T-cell (primary cell): ENCODE results near the gene PPIL6. TPM values are rescaled to one million over a fixed set of nuclear protein-coding genes. Genes with fewer than 3 reads are reported as not detected.

ENCODE experiments used
- ATAC-seq, 4 experiments: fragments of 200-7000 bp in 3 of 4; fragments of 150-1000 bp in 1 of 4; cut with Tn5 transposase; replicated peaks in 1 of 4; 1 replicate in 3 of 4; 2 replicates in 1 of 4; pipeline ENCODE4 v1.10.0; 2021; ENCODE audit warnings: moderate library complexity in 3 of 4, mild to moderate bottlenecking in 2 of 4, moderate number of reproducible peaks in 1 of 4
- CTCF ChIA-PET, 2 donors: fragments of 300-600 bp; sonication (Branson Sonifier 250); formaldehyde crosslinking; loops; one replicate each; lab custom pipeline; 2022; ENCODE audit warnings: antibody characterized with exemption in 2 of 2; lab: Charles Lee
- POLR2A ChIA-PET, 2 donors: fragments of 300-600 bp; sonication (Branson Sonifier 250); formaldehyde crosslinking; loops; one replicate each; lab custom pipeline; 2022; ENCODE audit warnings: antibody characterized with exemption in 2 of 2; lab: Charles Lee
- DNase-seq, 35 experiments: peaks; one replicate each; pipeline versions ENCODE4 v3.0.0 to v3.0.0-alpha.2; 2013 to 2023
- H3K27ac ChIP-seq: one replicate; pipeline ENCODE4 v1.5.1; 2013; ENCODE audit warnings: low read length
- H3K27me3 ChIP-seq, 2 experiments: replicated peaks in 1 of 2; 1 replicate in 1 of 2; 2 replicates in 1 of 2; pipeline versions ENCODE4 v1.6.1 to v1.7.0; 2013; ENCODE audit warnings: low read length in 1 of 2, mixed read lengths in 1 of 2; ENCODE audit not compliant: control insufficient read depth in 2 of 2, insufficient read depth in 2 of 2; ENCODE audit errors: extremely low read depth in 1 of 2
- H3K36me3 ChIP-seq, 2 donors: 1 replicate in 1 of 2; 2 replicates in 1 of 2; pipeline versions ENCODE4 v1.6.1 to v1.7.0; 2013; ENCODE audit warnings: low read length in 1 of 2; ENCODE audit not compliant: control insufficient read depth in 2 of 2, insufficient read depth in 1 of 2; ENCODE audit errors: extremely low read depth in 1 of 2
- H3K4me1 ChIP-seq, 2 experiments: 1 replicate in 1 of 2; 2 replicates in 1 of 2; pipeline versions ENCODE4 v1.6.1 to v1.7.0; 2013; ENCODE audit warnings: low read length in 2 of 2, mixed read lengths in 1 of 2; ENCODE audit not compliant: insufficient read depth in 2 of 2, control insufficient read depth in 1 of 2; ENCODE audit errors: extremely low read depth in 1 of 2
- H3K4me3 ChIP-seq, 2 donors: 1 replicate in 1 of 2; 2 replicates in 1 of 2; pipeline versions ENCODE4 v1.5.1 to v1.7.0; 2013; ENCODE audit warnings: mild to moderate bottlenecking in 2 of 2, low read length in 1 of 2, moderate library complexity in 1 of 2; ENCODE audit not compliant: control insufficient read depth in 1 of 2; ENCODE audit errors: extremely low read depth in 1 of 2
- H3K9me3 ChIP-seq: 2 replicates; pipeline ENCODE4 v1.7.0; 2013
- H3K27ac Mint-ChIP-seq, 2 donors: one replicate each; pipeline ENCODE4 v1.8.0; 2020 to 2021; ENCODE audit warnings: mild to moderate bottlenecking in 2 of 2, mixed read lengths in 2 of 2
- H3K27me3 Mint-ChIP-seq, 2 donors: one replicate each; pipeline ENCODE4 v1.8.0; 2021 to 2022; ENCODE audit warnings: mixed read lengths in 2 of 2
- H3K36me3 Mint-ChIP-seq: one replicate; pipeline ENCODE4 v1.8.0; 2021; ENCODE audit warnings: mixed read lengths
- H3K4me1 Mint-ChIP-seq, 3 donors: one replicate each; pipeline ENCODE4 v1.8.0; 2020 to 2022; ENCODE audit warnings: mixed read lengths in 3 of 3, mild to moderate bottlenecking in 1 of 3
- H3K4me3 Mint-ChIP-seq, 3 donors: one replicate each; pipeline ENCODE4 v1.8.0; 2020 to 2022; ENCODE audit warnings: mild to moderate bottlenecking in 3 of 3, mixed read lengths in 3 of 3, moderate library complexity in 3 of 3
- H3K9me3 Mint-ChIP-seq, 3 donors: one replicate each; pipeline ENCODE4 v1.8.0; 2020 to 2022; ENCODE audit warnings: mixed read lengths in 3 of 3
- WGBS: methylation state at CpG from one replicate; pipeline ENCODE4 v1.1.5; 2013; ENCODE audit warnings: missing lambda C conversion rate; ENCODE audit not compliant: insufficient coverage; 5-methylcytosine and 5-hydroxymethylcytosine counted together
- total RNA-seq, 35 experiments: library from RNA in 6 of 35; stranded (reverse) in 6 of 35; fragments of 120-200 nt in 1 of 35; gene quantifications; one replicate each; pipeline versions ENCODE4 v1.2.1 to v1.2.4 and lab custom pipeline; 2013 to 2026

The PPIL6 gene
- total RNA-seq, 5 donors from 2014 or later (not counting 1 experiment from before 2014, with no cell fraction given) = 0.07 to 1.5 (median 0.38) TPM

GRCh38 chr6:109397020-109397419 lies 43.4 kb downstream of the PPIL6 start:
- no peak overlapping the region for H3K4me3 ChIP-seq
- no peaks in the 10 kb centered on the region for H3K36me3 ChIP-seq
- ATAC-seq (no peak), DNase-seq (no peak)
- no peak overlapping the region for H3K27ac Mint-ChIP-seq
- no peaks in the 10 kb centered on the region for H3K4me1 ChIP-seq
- no peaks in the 10 kb centered on the region for H3K9me3 Mint-ChIP-seq
- no peak overlapping the region for H3K4me3 Mint-ChIP-seq
- H3K4me1 Mint-ChIP-seq = no peaks in the 10 kb centered on the region
- no peaks in the 10 kb centered on the region for H3K36me3 Mint-ChIP-seq
- CTCF ChIA-PET = interaction anchor here in 1 of 2 donors (0.8 to 1.0 kb wide), 2 partner anchors 14 kb away, joined by 3 to 4 read pairs; no protein-coding TSS in a partner anchor
- H3K9me3 ChIP-seq = no peaks in the 10 kb centered on the region
- H3K27me3 Mint-ChIP-seq = no peaks in the 10 kb centered on the region
- H3K27me3 ChIP-seq = peaks cover 0 to 3% of the 10 kb centered on the region in 2 experiments
- POLR2A ChIA-PET = interaction anchor here in 1 of 2 donors (0.6 to 0.7 kb wide), 2 partner anchors 26 to 531 kb away, joined by 3 to 12 read pairs; no protein-coding TSS in a partner anchor
- H3K27ac ChIP-seq = no peak overlapping the region
- no CpG with 5 or more reads among the region's 4 CpGs for WGBS

DNA sequence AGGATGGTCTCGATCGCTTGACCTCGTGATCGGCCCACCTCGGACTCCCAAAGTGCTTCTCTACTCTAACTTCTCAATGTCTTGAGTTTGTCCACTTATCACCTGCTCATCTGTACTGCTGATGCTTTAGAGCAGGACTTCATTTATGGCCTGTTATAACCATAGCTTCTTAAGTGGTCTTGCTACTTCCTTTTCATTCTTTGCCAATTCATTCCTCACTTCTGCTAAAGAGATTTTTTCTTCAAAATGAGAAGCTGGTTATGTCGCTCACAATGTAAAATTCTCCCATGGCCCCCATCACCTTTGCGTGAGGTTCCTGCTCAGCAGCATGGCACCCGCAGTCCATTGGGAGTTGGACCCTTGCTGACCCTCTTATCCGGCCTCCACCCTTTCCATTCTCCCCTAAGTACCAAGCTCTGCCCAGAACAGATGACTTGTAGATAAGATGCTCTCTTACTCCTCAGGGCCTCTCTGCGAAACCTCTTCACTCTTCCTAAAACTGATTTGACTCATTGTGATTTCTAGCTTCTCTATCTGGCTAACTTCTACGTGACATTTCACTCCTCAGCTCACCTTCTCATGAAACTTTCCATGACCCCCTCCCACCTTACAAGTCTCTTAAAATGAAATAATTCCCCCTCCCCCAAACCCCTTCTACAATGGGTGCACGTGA lies 44.2 kb downstream of the PPIL6 start:
- Histone ChIP-seq H3K4me1 (no peaks in the 10 kb centered on the region), H3K4me3 (no peak overlapping the region), H3K27me3 (peaks cover 0 to 3% of the 10 kb centered on the region in 2 experiments), H3K27ac (no peak overlapping the region), H3K36me3 (no peaks in the 10 kb centered on the region), H3K9me3 (no peaks in the 10 kb centered on the region)
- ChIA-PET POLR2A (interaction anchor here in 1 of 2 donors (0.6 kb wide), 2 partner anchors 20 to 25 kb away, joined by 3 to 8 read pairs; no protein-coding TSS in a partner anchor), CTCF (interaction anchor here in 1 of 2 donors (0.5 to 1.0 kb wide), 5 partner anchors 13 to 1674 kb away, joined by 3 to 6 read pairs (median 3); no protein-coding TSS in a partner anchor)
- DNase-seq = no peak
- Mint-ChIP-seq H3K9me3 (no peaks in the 10 kb centered on the region), H3K4me1 (peaks cover 0 to 2% (median 0%) of the 10 kb centered on the region in 3 donors), H3K27me3 (no peaks in the 10 kb centered on the region), H3K27ac (no peak overlapping the region), H3K4me3 (no peak overlapping the region), H3K36me3 (no peaks in the 10 kb centered on the region)
- WGBS = 77% methylated on average over 5 of the region's 12 CpGs
- ATAC-seq = no peak

- ATAC-seq = no peak
- Mint-ChIP-seq H3K27me3 (no peaks in the 10 kb centered on the region), H3K9me3 (no peaks in the 10 kb centered on the region), H3K36me3 (no peaks in the 10 kb centered on the region), H3K4me1 (peaks cover 5 to 9% (median 8%) of the 10 kb centered on the region in 3 donors), H3K27ac (no peak overlapping the region), H3K4me3 (no peak overlapping the region)
- H3K27me3 ChIP-seq = peaks cover 0 to 3% of the 10 kb centered on the region in 2 experiments
- ChIA-PET CTCF (interaction anchor here (0.7 to 1.2 kb wide), 2 partner anchors 9 to 15 kb away, joined by 4 read pairs; no protein-coding TSS in a partner anchor), POLR2A (no interaction called here)
- H3K27ac ChIP-seq = no peak overlapping the region
- no peak overlapping the region for H3K4me3 ChIP-seq
- no peaks in the 10 kb centered on the region for H3K4me1 ChIP-seq
- 73% methylated on average over 1 of the region's 2 CpGs for WGBS
- DNase-seq = no peak
- no peaks in the 10 kb centered on the region for H3K36me3 ChIP-seq
- no peaks in the 10 kb centered on the region for H3K9me3 ChIP-seq
Measured at GRCh38 chr6:109393886-109394281, 46.5 kb downstream of the PPIL6 start.

DNA sequence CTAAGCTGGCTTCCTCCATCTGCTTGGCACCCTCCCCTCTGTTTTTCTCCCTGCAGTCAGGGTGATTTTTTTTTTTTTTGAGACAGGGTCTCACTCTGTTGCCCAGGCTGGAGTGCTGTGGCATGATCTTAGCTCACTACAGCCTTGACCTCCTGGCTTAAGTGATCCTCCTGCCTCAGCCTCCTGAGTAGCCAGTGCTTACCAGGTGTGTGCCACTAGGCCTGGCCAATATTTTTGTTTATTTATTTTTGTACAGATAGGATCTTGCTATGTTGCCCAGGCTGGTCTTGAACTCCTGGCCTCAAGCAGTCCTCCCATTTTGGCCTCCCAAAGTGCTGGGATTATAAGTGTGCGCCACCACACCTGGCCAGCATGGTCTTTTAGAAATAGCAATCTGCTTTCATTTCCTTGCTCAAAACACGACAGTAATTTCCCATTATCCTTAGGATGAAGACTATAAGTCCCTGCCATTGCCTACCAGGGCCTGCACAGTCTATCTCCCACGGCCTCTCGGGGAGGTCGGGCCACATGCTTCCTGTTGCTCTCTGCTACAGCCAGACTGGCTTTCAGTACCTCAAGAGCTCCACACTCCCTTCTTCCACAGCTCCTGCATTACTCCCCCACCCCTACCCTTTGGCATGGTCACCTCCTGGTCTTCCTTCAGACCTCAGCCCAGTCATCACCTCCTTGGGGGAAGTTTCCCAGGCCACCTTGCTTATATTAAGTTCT lies 47.1 kb downstream of the PPIL6 start:
- H3K27ac ChIP-seq = no peak overlapping the region
- CTCF ChIA-PET = interaction anchor here (0.7 to 1.2 kb wide), 3 partner anchors 9 to 42 kb away, joined by 4 to 6 read pairs (median 4); no protein-coding TSS in a partner anchor
- POLR2A ChIA-PET = interaction anchor here in 1 of 2 donors (0.7 kb wide), 1 partner anchor 869 kb away, joined by 3 read pairs; no protein-coding TSS in a partner anchor
- Mint-ChIP-seq H3K27ac (no peak overlapping the region), H3K27me3 (no peaks in the 10 kb centered on the region), H3K4me1 (peaks cover 5 to 9% (median 8%) of the 10 kb centered on the region in 3 donors), H3K36me3 (no peaks in the 10 kb centered on the region), H3K9me3 (no peaks in the 10 kb centered on the region), H3K4me3 (no peak overlapping the region)
- no peaks in the 10 kb centered on the region for H3K9me3 ChIP-seq
- no peaks in the 10 kb centered on the region for H3K36me3 ChIP-seq
- no peak for DNase-seq
- 80% methylated on average over 2 of the region's 5 CpGs for WGBS
- no peak overlapping the region for H3K4me3 ChIP-seq
- no peaks in the 10 kb centered on the region for H3K4me1 ChIP-seq
- no peak for ATAC-seq
- H3K27me3 ChIP-seq = peaks cover 0 to 3% of the 10 kb centered on the region in 2 experiments

- CTCF ChIA-PET = interaction anchor here in 1 of 2 donors (0.6 kb wide), 1 partner anchor 654 kb away, joined by 3 read pairs; no protein-coding TSS in a partner anchor
- Histone ChIP-seq H3K4me1 (no peaks in the 10 kb centered on the region), H3K27ac (no peak overlapping the region), H3K4me3 (no peak overlapping the region), H3K36me3 (no peaks in the 10 kb centered on the region), H3K27me3 (no peaks in the 10 kb centered on the region), H3K9me3 (no peaks in the 10 kb centered on the region)
- H3K4me1 Mint-ChIP-seq = peaks cover 9 to 11% (median 10%) of the 10 kb centered on the region in 3 donors
- DNase-seq = no peak
- no peaks in the 10 kb centered on the region for H3K36me3 Mint-ChIP-seq
- H3K4me3 Mint-ChIP-seq = no peak overlapping the region
- H3K27ac Mint-ChIP-seq = no peak overlapping the region
- H3K9me3 Mint-ChIP-seq = no peaks in the 10 kb centered on the region
- ATAC-seq = no peak
- H3K27me3 Mint-ChIP-seq = no peaks in the 10 kb centered on the region
- WGBS = 86% methylated on average over 3 of the region's 6 CpGs
- POLR2A ChIA-PET = interaction anchor here (0.6 kb wide), 2 partner anchors 13 to 203 kb away, joined by 3 to 6 read pairs; no protein-coding TSS in a partner anchor
Measured at GRCh38 chr6:109389650-109390274, 50.7 kb downstream of the PPIL6 start.

GRCh38 chr6:109388265-109388664 lies 52.2 kb downstream of the PPIL6 start:
- Histone ChIP-seq H3K4me3 (no peak overlapping the region), H3K27me3 (no peaks in the 10 kb centered on the region), H3K4me1 (peaks cover 6 to 7% of the 10 kb centered on the region in 2 experiments), H3K27ac (no peak overlapping the region), H3K9me3 (no peaks in the 10 kb centered on the region), H3K36me3 (no peaks in the 10 kb centered on the region)
- CTCF ChIA-PET = interaction anchor here in 1 of 2 donors (1.1 kb wide), 1 partner anchor 18 kb away, joined by 3 read pairs; no protein-coding TSS in a partner anchor
- H3K27ac Mint-ChIP-seq = no peak overlapping the region
- H3K9me3 Mint-ChIP-seq = no peaks in the 10 kb centered on the region
- WGBS = no CpG with 5 or more reads among the region's 1 CpG
- H3K36me3 Mint-ChIP-seq = no peaks in the 10 kb centered on the region
- no peaks in the 10 kb centered on the region for H3K27me3 Mint-ChIP-seq
- ATAC-seq (no peak), DNase-seq (no peak)
- no peak overlapping the region for H3K4me3 Mint-ChIP-seq
- POLR2A ChIA-PET = no interaction called here
- H3K4me1 Mint-ChIP-seq = peaks cover 22 to 25% (median 22%) of the 10 kb centered on the region in 3 donors
